ENCODE data around the gene CLHC1. TPM values are rescaled to one million over a fixed set of nuclear protein-coding genes. Genes with fewer than 3 reads are reported as not detected.
A peak's percentile ranks its signal among the peaks of the same experiment; 100 is the strongest.

CLHC1 gene
- total RNA-seq, 4 donors from 2014 or later: 22.7 to 32.1 (median 27.1) TPM

DNA sequence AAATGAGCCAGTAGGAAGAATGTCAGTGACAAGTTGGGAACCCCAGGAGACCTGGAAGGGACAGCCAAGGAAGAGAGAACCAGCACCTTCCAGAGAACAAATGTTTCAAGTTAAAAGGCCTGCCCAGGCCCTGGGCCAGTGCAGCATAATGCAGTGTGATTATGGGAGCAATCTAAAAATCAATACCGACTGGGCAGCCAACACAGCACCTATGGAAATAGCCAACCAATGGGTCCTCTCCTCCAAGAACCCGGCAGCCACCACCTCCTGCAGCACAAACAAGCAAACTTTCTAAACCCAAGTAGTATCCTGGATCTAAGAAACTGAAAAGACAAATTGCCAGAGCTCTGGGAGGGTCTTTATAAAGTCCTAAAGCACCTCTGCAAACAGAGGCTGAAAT lies 71.7 kb downstream of the CLHC1 start:
- 89 to 95% methylated on average over 2 of the region's 2 CpGs for WGBS, 2 donors
- intact Hi-C loops (cut with DNase I): loop anchor here (10.0 kb wide), 1 partner anchor 66 kb away; no protein-coding TSS in a partner anchor
- peaks cover 31 to 54% of the 10 kb centered on the region in 2 donors for H3K4me1 ChIP-seq

DNA sequence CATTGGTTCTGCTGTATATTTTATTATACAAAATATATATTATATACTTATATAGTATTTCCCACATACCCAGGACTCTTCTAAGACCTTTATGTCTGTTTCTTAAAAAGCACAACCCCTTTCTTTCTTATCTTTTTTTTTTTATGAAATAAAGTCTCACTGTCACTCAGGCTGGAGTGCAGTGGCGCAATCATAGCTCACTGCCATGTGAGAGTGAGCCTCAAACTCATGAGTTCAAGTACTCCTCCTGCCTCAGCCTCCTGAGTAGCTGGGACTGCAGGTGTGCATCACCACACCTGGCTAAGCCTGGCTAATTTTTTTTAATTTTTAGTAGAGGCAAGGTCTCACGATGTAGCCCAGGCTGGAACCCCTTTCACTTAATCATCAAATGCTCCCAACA lies 72.3 kb downstream of the CLHC1 start:
- no peaks in the 10 kb centered on the region for H3K36me3 ChIP-seq
- H3K9me3 ChIP-seq: no peaks in the 10 kb centered on the region
- no peak overlapping the region for H3K27ac ChIP-seq
- WGBS, 2 donors: 89 to 96% methylated on average over 2 of the region's 2 CpGs
- intact Hi-C loops (cut with DNase I): loop anchor here (10.0 kb wide), 1 partner anchor 65 kb away; no protein-coding TSS in a partner anchor
- no peak for TF ChIP-seq POLR2A (IDR thresholded peaks at IDR 0.05)
- TF ChIP-seq, protein P1, sequence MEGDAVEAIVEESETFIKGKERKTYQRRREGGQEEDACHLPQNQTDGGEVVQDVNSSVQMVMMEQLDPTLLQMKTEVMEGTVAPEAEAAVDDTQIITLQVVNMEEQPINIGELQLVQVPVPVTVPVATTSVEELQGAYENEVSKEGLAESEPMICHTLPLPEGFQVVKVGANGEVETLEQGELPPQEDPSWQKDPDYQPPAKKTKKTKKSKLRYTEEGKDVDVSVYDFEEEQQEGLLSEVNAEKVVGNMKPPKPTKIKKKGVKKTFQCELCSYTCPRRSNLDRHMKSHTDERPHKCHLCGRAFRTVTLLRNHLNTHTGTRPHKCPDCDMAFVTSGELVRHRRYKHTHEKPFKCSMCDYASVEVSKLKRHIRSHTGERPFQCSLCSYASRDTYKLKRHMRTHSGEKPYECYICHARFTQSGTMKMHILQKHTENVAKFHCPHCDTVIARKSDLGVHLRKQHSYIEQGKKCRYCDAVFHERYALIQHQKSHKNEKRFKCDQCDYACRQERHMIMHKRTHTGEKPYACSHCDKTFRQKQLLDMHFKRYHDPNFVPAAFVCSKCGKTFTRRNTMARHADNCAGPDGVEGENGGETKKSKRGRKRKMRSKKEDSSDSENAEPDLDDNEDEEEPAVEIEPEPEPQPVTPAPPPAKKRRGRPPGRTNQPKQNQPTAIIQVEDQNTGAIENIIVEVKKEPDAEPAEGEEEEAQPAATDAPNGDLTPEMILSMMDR (IDR thresholded peaks at IDR 0.05): no peak
- no peak overlapping the region for H3K4me3 ChIP-seq (replicated peaks in 1 of 3)
- no peak for DNase-seq
- no peaks in the 10 kb centered on the region for H3K27me3 ChIP-seq
- H3K4me1 ChIP-seq: peaks cover 37 to 60% of the 10 kb centered on the region in 2 donors

More for the DNA sequence above, 71.7 kb downstream of the CLHC1 start:
- Histone ChIP-seq H3K36me3 (no peaks in the 10 kb centered on the region), H3K27ac (no peak overlapping the region), H3K27me3 (no peaks in the 10 kb centered on the region), H3K9me3 (no peaks in the 10 kb centered on the region), H3K4me3 (replicated peaks in 1 of 3) (no peak overlapping the region)
- no peak for DNase-seq
- TF ChIP-seq, protein P1 (IDR thresholded peaks at IDR 0.05): no peak
- TF ChIP-seq POLR2A (IDR thresholded peaks at IDR 0.05): no peak

GRCh38 chr2:55159037-55159651 lies 72.9 kb downstream of the CLHC1 start:
- Histone ChIP-seq H3K9me3 (no peaks in the 10 kb centered on the region), H3K27me3 (no peaks in the 10 kb centered on the region), H3K4me1 (peaks cover 37 to 61% of the 10 kb centered on the region in 2 donors), H3K27ac (peak overlapping the region in 1 of 3 donors; percentile 11), H3K36me3 (no peaks in the 10 kb centered on the region), H3K4me3 (replicated peaks in 1 of 3) (no peak overlapping the region)
- DNase-seq: peak; percentile 66 to 76
- WGBS, 2 donors: 54 to 67% methylated on average over 4 of the region's 4 CpGs
- intact Hi-C loops (cut with DNase I): no loop called here
- TF ChIP-seq POLR2A (IDR thresholded peaks at IDR 0.05): no peak
- TF ChIP-seq, protein P1 (IDR thresholded peaks at IDR 0.05): no peak

GRCh38 chr2:55158111-55158814 lies 73.8 kb downstream of the CLHC1 start:
- peak overlapping the region in 1 of 3 donors; percentile 11 for H3K27ac ChIP-seq
- H3K9me3 ChIP-seq: no peaks in the 10 kb centered on the region
- H3K4me1 ChIP-seq: peaks cover 28 to 58% of the 10 kb centered on the region in 2 donors
- H3K36me3 ChIP-seq: no peaks in the 10 kb centered on the region
- no peak overlapping the region for H3K4me3 ChIP-seq (replicated peaks in 1 of 3)
- H3K27me3 ChIP-seq: no peaks in the 10 kb centered on the region
- WGBS, 2 donors: 86 to 87% methylated on average over 10 of the region's 10 CpGs
- no peak for DNase-seq
- intact Hi-C loops (cut with DNase I): no loop called here
- TF ChIP-seq POLR2A (IDR thresholded peaks at IDR 0.05): no peak
- TF ChIP-seq, protein P1 (IDR thresholded peaks at IDR 0.05): no peak

- Histone ChIP-seq H3K36me3 (no peaks in the 10 kb centered on the region), H3K27ac (peak overlapping the region in 1 of 3 donors; percentile 40), H3K27me3 (no peaks in the 10 kb centered on the region), H3K4me3 (replicated peaks in 1 of 3) (no peak overlapping the region), H3K9me3 (no peaks in the 10 kb centered on the region), H3K4me1 (peaks cover 23 to 50% of the 10 kb centered on the region in 2 donors)
- no peak for DNase-seq
- 74 to 75% methylated on average over 2 of the region's 2 CpGs for WGBS, 2 donors
- intact Hi-C loops (cut with DNase I): no loop called here
- TF ChIP-seq, protein P1 (IDR thresholded peaks at IDR 0.05): no peak
Observed at GRCh38 chr2:55157474-55157884, 74.6 kb downstream of the CLHC1 start.
